CD4-positive, alpha-beta T cell treated with Interleukin-4 for 4 hours (primary cell): ENCODE measurements around the gene CFDP1.

Experiments used
- DNase-seq: peaks from one replicate; pipeline ENCODE4 v3.0.0-alpha.2; 2020

CFDP1 gene

GRCh38 chr16:75246504-75247205 lies 186.6 kb downstream of the CFDP1 start:
- DNase-seq = no peak

- DNase-seq = no peak
These were observed 188.2 kb downstream of the CFDP1 start for GRCh38 chr16:75244844-75245758.

GRCh38 chr16:75244225-75244809 lies 189.0 kb downstream of the CFDP1 start:
- DNase-seq = no peak
